GM23338 (cell line): ENCODE measurements around the gene HTR2B. TPM values are rescaled to one million over a fixed set of nuclear protein-coding genes. Genes with fewer than 3 reads are reported as not detected.

Experiments used
- ATAC-seq: fragments of 200-7000 bp; cut with Tn5 transposase; 3 replicates; pipeline ENCODE4 v1.9.1; 2020
- DNase-seq: peaks from one replicate; pipeline ENCODE4 v3.0.0-alpha.2; 2015; ENCODE audit warnings: low spot score
- H2AFZ ChIP-seq: fragments of 200-600 bp; sonication (generic); 2 replicates; pipeline ENCODE4 v1.8.0; 2016; ENCODE audit warnings: antibody characterized with exemption, mild to moderate bottlenecking, moderate library complexity
- H3F3A ChIP-seq: fragments of 200-600 bp; sonication (generic); replicated peaks from 2 replicates; pipeline ENCODE4 v1.8.0; 2017; ENCODE audit warnings: antibody characterized with exemption, mixed run types, low read depth
- H3K27ac ChIP-seq: fragments of 200-600 bp; sonication (generic); 2 replicates; pipeline ENCODE4 v1.6.1; 2016; ENCODE audit warnings: low read depth
- H3K27me3 ChIP-seq: fragments of 200-600 bp; sonication (generic); 2 replicates; pipeline ENCODE4 v1.8.0; 2016; ENCODE audit warnings: mild to moderate bottlenecking, mixed run types, moderate library complexity; ENCODE audit not compliant: insufficient read depth
- H3K36me3 ChIP-seq: fragments of 200-600 bp; sonication (generic); 2 replicates; pipeline ENCODE4 v1.8.0; 2016; ENCODE audit warnings: mild to moderate bottlenecking; ENCODE audit not compliant: insufficient read depth
- H3K4me1 ChIP-seq: fragments of 200-600 bp; sonication (generic); 2 replicates; pipeline ENCODE4 v1.8.0; 2016; ENCODE audit warnings: mild to moderate bottlenecking, moderate library complexity; ENCODE audit not compliant: insufficient read depth
- H3K4me2 ChIP-seq: fragments of 200-600 bp; sonication (generic); 2 replicates; pipeline ENCODE4 v1.7.1; 2017; ENCODE audit warnings: mixed run types
- H3K4me3 ChIP-seq: fragments of 200-600 bp; sonication (generic); 2 replicates; pipeline ENCODE4 v1.6.1; 2016; ENCODE audit warnings: mixed run types
- H3K79me2 ChIP-seq: fragments of 200-600 bp; sonication (generic); replicated peaks from 2 replicates; pipeline ENCODE4 v1.8.0; 2017; ENCODE audit warnings: mild to moderate bottlenecking; ENCODE audit not compliant: insufficient read depth
- H3K9me2 ChIP-seq: fragments of 200-600 bp; sonication (generic); 2 replicates; pipeline ENCODE4 v1.8.0; 2017; ENCODE audit not compliant: insufficient read depth
- H4K20me1 ChIP-seq: fragments of 200-600 bp; sonication (generic); replicated peaks from 2 replicates; pipeline ENCODE4 v1.8.0; 2017; ENCODE audit warnings: mild to moderate bottlenecking; ENCODE audit not compliant: insufficient read depth
- H3K27ac Mint-ChIP-seq: 2 replicates; pipeline ENCODE4 v1.8.0; 2020; ENCODE audit warnings: inconsistent platforms, mild to moderate bottlenecking, moderate library complexity, mixed read lengths
- H3K27me3 Mint-ChIP-seq: 3 replicates; pipeline ENCODE4 v1.8.0; 2022; ENCODE audit warnings: low read depth, mild to moderate bottlenecking, moderate library complexity, mixed read lengths, inconsistent platforms; ENCODE audit not compliant: insufficient read depth, poor library complexity
- H3K36me3 Mint-ChIP-seq: 3 replicates; pipeline ENCODE4 v1.8.0; 2021; ENCODE audit warnings: low read depth, mild to moderate bottlenecking, inconsistent platforms, moderate library complexity, mixed read lengths
- H3K4me1 Mint-ChIP-seq: 3 replicates; pipeline ENCODE4 v1.8.0; 2020; ENCODE audit warnings: mild to moderate bottlenecking, inconsistent platforms, mixed read lengths
- H3K4me3 Mint-ChIP-seq: 3 replicates; pipeline ENCODE4 v1.8.0; 2021; ENCODE audit warnings: moderate library complexity, mild to moderate bottlenecking, inconsistent platforms, mixed read lengths
- H3K9me3 Mint-ChIP-seq: 3 replicates; pipeline ENCODE4 v1.8.0; 2020; ENCODE audit warnings: moderate library complexity, mild to moderate bottlenecking, inconsistent platforms, mixed read lengths
- EZH2 ChIP-seq: fragments of 200-600 bp; sonication (generic); IDR thresholded peaks from one replicate; pipeline ENCODE4 v1.8.0; 2017; ENCODE audit warnings: antibody characterized with exemption, mild to moderate bottlenecking, low read depth; ENCODE audit not compliant: unreplicated experiment
- NANOG ChIP-seq: IDR thresholded peaks from 2 replicates; pipeline ENCODE4 v1.6.1; 2016; ENCODE audit warnings: antibody characterized with exemption, borderline replicate concordance
- POLR2AphosphoS5 ChIP-seq: IDR thresholded peaks from 2 replicates; pipeline ENCODE4 v1.6.1; 2016; ENCODE audit warnings: antibody characterized with exemption, low read depth
- STAT1 ChIP-seq: IDR thresholded peaks from one replicate; pipeline ENCODE4 v1.6.1; 2016; ENCODE audit warnings: antibody characterized with exemption; ENCODE audit not compliant: unreplicated experiment
- ZNF114 ChIP-seq: fragments of 250-450 bp; sonication (Bioruptor Pico); IDR thresholded peaks from 2 replicates; pipeline ENCODE4 v1.5.0; 2020; ENCODE audit warnings: mild to moderate bottlenecking, moderate library complexity
- ZNF331 ChIP-seq: fragments of 250-450 bp; sonication (Bioruptor Pico); IDR thresholded peaks from 2 replicates; pipeline ENCODE4 v1.5.0; 2020; ENCODE audit warnings: low read depth, mild to moderate bottlenecking, moderate library complexity
- polyA plus RNA-seq: library from polyadenylated mRNA; unstranded; fragments of >200 nt; fragmentation: Nextera tagmentation; extraction: Ambion mirVana; gene quantifications from 2 replicates; pipeline ENCODE4 v1.2.1, GENCODE V29; 2016
- total RNA-seq: library from RNA; depleted of rRNA; stranded (reverse); fragments of >200 nt; shearing (Covaris generic); gene quantifications from 2 replicates; pipeline ENCODE4 v1.2.3, GENCODE V29; 2014
- TF ChIP-seq, protein P1 (sequence below), 2 experiments: fragments of 200-600 bp in 1 of 2; sonication (generic) in 1 of 2; conservative IDR thresholded peaks; 2 replicates each; pipeline versions ENCODE4 v1.5.1 to v1.6.1; 2016 to 2017; ENCODE audit warnings: antibody characterized with exemption in 2 of 2, low read depth in 2 of 2, mild to moderate bottlenecking in 2 of 2, moderate library complexity in 1 of 2
- TF ChIP-seq, protein P2 (sequence below): IDR thresholded peaks from one replicate; pipeline ENCODE4 v1.6.1; 2018; ENCODE audit warnings: antibody characterized with exemption; ENCODE audit not compliant: unreplicated experiment
- TF ChIP-seq, protein P3 (sequence below): IDR thresholded peaks from 2 replicates; pipeline ENCODE4 v1.6.1; 2016; ENCODE audit warnings: antibody characterized with exemption
- TF ChIP-seq, protein P4 (sequence below): fragments of 250-450 bp; sonication (Bioruptor Pico); IDR thresholded peaks from 2 replicates; pipeline ENCODE4 v1.5.0; 2020; ENCODE audit warnings: mild to moderate bottlenecking, moderate library complexity

Gene HTR2B
- total and polyA plus RNA-seq, 2 experiments from 2014 or later: 0.16 TPM; not detected in 1

DNA sequence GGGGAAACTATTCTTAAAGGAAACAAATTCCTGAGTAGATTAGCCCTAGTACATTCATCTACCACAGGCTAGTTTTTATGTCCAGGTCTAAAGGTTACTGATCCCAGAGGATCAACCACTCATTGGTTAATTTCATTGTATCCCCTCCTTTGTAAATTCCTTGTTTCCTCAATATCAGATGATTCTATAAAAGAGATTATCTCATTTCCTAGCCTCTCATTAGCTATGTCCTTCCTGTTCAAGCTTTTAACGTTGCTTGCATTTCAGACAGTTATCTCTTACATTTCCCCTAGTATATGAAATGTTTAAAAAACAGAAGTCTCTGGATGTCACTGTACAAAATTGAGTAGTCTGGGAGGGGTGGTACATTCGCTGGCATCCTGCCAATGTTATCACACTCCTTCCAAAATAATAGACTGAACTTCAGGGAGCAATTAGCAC lies 49.4 kb upstream of the HTR2B start:
- H3K4me2 ChIP-seq: no peak overlapping the region
- no peaks in the 10 kb centered on the region for H3K9me2 ChIP-seq
- Mint-ChIP-seq H3K36me3 (peaks cover 36% of the 10 kb centered on the region), H3K4me3 (no peak overlapping the region), H3K27me3 (peaks cover 7% of the 10 kb centered on the region), H3K4me1 (no peaks in the 10 kb centered on the region), H3K27ac (no peak overlapping the region), H3K9me3 (no peaks in the 10 kb centered on the region)
- no peaks in the 10 kb centered on the region; the same call in 1 of the 2 replicates for H4K20me1 ChIP-seq
- H3K4me3 ChIP-seq: no peak overlapping the region
- H2AFZ ChIP-seq: no peak overlapping the region
- peaks cover 11% of the 10 kb centered on the region; the same call in 1 of the 2 replicates for H3K36me3 ChIP-seq
- H3K4me1 ChIP-seq: no peaks in the 10 kb centered on the region
- TF ChIP-seq POLR2AphosphoS5 (no peak), NANOG (no peak), ZNF114 (CRISPR knock-in tag) (no peak), EZH2 (no peak), STAT1 (no peak), ZNF331 (CRISPR knock-in tag) (no peak)
- TF ChIP-seq, protein P1, sequence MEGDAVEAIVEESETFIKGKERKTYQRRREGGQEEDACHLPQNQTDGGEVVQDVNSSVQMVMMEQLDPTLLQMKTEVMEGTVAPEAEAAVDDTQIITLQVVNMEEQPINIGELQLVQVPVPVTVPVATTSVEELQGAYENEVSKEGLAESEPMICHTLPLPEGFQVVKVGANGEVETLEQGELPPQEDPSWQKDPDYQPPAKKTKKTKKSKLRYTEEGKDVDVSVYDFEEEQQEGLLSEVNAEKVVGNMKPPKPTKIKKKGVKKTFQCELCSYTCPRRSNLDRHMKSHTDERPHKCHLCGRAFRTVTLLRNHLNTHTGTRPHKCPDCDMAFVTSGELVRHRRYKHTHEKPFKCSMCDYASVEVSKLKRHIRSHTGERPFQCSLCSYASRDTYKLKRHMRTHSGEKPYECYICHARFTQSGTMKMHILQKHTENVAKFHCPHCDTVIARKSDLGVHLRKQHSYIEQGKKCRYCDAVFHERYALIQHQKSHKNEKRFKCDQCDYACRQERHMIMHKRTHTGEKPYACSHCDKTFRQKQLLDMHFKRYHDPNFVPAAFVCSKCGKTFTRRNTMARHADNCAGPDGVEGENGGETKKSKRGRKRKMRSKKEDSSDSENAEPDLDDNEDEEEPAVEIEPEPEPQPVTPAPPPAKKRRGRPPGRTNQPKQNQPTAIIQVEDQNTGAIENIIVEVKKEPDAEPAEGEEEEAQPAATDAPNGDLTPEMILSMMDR (conservative IDR thresholded peaks at IDR 0.05; ENCODE audit: low read depth in 2 of 2): no peak
- TF ChIP-seq, protein P2, sequence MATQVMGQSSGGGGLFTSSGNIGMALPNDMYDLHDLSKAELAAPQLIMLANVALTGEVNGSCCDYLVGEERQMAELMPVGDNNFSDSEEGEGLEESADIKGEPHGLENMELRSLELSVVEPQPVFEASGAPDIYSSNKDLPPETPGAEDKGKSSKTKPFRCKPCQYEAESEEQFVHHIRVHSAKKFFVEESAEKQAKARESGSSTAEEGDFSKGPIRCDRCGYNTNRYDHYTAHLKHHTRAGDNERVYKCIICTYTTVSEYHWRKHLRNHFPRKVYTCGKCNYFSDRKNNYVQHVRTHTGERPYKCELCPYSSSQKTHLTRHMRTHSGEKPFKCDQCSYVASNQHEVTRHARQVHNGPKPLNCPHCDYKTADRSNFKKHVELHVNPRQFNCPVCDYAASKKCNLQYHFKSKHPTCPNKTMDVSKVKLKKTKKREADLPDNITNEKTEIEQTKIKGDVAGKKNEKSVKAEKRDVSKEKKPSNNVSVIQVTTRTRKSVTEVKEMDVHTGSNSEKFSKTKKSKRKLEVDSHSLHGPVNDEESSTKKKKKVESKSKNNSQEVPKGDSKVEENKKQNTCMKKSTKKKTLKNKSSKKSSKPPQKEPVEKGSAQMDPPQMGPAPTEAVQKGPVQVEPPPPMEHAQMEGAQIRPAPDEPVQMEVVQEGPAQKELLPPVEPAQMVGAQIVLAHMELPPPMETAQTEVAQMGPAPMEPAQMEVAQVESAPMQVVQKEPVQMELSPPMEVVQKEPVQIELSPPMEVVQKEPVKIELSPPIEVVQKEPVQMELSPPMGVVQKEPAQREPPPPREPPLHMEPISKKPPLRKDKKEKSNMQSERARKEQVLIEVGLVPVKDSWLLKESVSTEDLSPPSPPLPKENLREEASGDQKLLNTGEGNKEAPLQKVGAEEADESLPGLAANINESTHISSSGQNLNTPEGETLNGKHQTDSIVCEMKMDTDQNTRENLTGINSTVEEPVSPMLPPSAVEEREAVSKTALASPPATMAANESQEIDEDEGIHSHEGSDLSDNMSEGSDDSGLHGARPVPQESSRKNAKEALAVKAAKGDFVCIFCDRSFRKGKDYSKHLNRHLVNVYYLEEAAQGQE: no peak
- TF ChIP-seq, protein P3, sequence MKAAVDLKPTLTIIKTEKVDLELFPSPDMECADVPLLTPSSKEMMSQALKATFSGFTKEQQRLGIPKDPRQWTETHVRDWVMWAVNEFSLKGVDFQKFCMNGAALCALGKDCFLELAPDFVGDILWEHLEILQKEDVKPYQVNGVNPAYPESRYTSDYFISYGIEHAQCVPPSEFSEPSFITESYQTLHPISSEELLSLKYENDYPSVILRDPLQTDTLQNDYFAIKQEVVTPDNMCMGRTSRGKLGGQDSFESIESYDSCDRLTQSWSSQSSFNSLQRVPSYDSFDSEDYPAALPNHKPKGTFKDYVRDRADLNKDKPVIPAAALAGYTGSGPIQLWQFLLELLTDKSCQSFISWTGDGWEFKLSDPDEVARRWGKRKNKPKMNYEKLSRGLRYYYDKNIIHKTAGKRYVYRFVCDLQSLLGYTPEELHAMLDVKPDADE: no peak
- TF ChIP-seq, protein P4, sequence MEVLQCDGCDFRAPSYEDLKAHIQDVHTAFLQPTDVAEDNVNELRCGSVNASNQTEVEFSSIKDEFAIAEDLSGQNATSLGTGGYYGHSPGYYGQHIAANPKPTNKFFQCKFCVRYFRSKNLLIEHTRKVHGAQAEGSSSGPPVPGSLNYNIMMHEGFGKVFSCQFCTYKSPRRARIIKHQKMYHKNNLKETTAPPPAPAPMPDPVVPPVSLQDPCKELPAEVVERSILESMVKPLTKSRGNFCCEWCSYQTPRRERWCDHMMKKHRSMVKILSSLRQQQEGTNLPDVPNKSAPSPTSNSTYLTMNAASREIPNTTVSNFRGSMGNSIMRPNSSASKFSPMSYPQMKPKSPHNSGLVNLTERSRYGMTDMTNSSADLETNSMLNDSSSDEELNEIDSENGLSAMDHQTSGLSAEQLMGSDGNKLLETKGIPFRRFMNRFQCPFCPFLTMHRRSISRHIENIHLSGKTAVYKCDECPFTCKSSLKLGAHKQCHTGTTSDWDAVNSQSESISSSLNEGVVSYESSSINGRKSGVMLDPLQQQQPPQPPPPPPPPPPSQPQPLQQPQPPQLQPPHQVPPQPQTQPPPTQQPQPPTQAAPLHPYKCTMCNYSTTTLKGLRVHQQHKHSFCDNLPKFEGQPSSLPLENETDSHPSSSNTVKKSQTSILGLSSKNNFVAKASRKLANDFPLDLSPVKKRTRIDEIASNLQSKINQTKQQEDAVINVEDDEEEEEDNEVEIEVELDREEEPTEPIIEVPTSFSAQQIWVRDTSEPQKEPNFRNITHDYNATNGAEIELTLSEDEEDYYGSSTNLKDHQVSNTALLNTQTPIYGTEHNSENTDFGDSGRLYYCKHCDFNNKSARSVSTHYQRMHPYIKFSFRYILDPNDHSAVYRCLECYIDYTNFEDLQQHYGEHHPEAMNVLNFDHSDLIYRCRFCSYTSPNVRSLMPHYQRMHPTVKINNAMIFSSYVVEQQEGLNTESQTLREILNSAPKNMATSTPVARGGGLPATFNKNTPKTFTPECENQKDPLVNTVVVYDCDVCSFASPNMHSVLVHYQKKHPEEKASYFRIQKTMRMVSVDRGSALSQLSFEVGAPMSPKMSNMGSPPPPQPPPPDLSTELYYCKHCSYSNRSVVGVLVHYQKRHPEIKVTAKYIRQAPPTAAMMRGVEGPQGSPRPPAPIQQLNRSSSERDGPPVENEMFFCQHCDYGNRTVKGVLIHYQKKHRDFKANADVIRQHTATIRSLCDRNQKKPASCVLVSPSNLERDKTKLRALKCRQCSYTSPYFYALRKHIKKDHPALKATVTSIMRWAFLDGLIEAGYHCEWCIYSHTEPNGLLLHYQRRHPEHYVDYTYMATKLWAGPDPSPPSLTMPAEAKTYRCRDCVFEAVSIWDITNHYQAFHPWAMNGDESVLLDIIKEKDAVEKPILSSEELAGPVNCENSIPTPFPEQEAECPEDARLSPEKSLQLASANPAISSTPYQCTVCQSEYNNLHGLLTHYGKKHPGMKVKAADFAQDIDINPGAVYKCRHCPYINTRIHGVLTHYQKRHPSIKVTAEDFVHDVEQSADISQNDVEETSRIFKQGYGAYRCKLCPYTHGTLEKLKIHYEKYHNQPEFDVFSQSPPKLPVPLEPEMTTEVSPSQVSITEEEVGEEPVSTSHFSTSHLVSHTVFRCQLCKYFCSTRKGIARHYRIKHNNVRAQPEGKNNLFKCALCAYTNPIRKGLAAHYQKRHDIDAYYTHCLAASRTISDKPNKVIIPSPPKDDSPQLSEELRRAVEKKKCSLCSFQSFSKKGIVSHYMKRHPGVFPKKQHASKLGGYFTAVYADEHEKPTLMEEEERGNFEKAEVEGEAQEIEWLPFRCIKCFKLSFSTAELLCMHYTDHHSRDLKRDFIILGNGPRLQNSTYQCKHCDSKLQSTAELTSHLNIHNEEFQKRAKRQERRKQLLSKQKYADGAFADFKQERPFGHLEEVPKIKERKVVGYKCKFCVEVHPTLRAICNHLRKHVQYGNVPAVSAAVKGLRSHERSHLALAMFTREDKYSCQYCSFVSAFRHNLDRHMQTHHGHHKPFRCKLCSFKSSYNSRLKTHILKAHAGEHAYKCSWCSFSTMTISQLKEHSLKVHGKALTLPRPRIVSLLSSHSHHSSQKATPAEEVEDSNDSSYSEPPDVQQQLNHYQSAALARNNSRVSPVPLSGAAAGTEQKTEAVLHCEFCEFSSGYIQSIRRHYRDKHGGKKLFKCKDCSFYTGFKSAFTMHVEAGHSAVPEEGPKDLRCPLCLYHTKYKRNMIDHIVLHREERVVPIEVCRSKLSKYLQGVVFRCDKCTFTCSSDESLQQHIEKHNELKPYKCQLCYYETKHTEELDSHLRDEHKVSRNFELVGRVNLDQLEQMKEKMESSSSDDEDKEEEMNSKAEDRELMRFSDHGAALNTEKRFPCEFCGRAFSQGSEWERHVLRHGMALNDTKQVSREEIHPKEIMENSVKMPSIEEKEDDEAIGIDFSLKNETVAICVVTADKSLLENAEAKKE: no peak
- H3K79me2 ChIP-seq: no peaks in the 10 kb centered on the region
- H3F3A ChIP-seq: peaks cover 19% of the 10 kb centered on the region; the same call in 1 of the 2 replicates
- no peak overlapping the region; the same call in 1 of the 2 replicates for H3K27ac ChIP-seq
- DNase-seq: no peak
- no peak for ATAC-seq
- no peaks in the 10 kb centered on the region for H3K27me3 ChIP-seq
